DND-41 (cell line): ENCODE data around the gene CUL3.

Experiments
- ATAC-seq: fragments of 200-7000 bp; cut with Tn5 transposase; 3 replicates; pipeline ENCODE4 v1.9.1; 2021; ENCODE audit warnings: low read depth; ENCODE audit not compliant: insufficient read depth
- DNase-seq: peaks from one replicate; pipeline ENCODE4 v3.0.0-alpha.2; 2020
- H2AFZ ChIP-seq: 2 replicates; pipeline ENCODE4 v1.6.0; 2012; ENCODE audit warnings: low read depth, low read length
- H3K27ac ChIP-seq: 2 replicates; pipeline ENCODE4 v1.5.1; 2012; ENCODE audit warnings: low read length, inconsistent platforms
- H3K27me3 ChIP-seq: fragments of 200-600 bp; sonication (generic); 2 replicates; pipeline ENCODE4 v1.6.0; 2012; ENCODE audit warnings: low read length, mild to moderate bottlenecking, inconsistent platforms; ENCODE audit not compliant: insufficient read depth, poor library complexity
- H3K36me3 ChIP-seq: 2 replicates; pipeline ENCODE4 v1.5.1; 2012; ENCODE audit warnings: low read length, inconsistent platforms; ENCODE audit not compliant: insufficient read depth
- H3K4me1 ChIP-seq: 2 replicates; pipeline ENCODE4 v1.5.1; 2012; ENCODE audit warnings: mild to moderate bottlenecking, low read length; ENCODE audit not compliant: insufficient read depth
- H3K4me2 ChIP-seq: 2 replicates; pipeline ENCODE4 v1.6.0; 2012; ENCODE audit warnings: mild to moderate bottlenecking, moderate library complexity, low read length, inconsistent platforms; ENCODE audit not compliant: insufficient read depth
- H3K4me3 ChIP-seq, 2 experiments: fragments of 200-600 bp in 1 of 2; shearing (Covaris generic) in 1 of 2; 2 replicates each; pipeline ENCODE4 v1.5.1; 2012 to 2016; ENCODE audit warnings: inconsistent platforms in 2 of 2, low read length in 2 of 2, mild to moderate bottlenecking in 2 of 2, low read depth in 1 of 2, moderate library complexity in 1 of 2
- H3K79me2 ChIP-seq: 2 replicates; pipeline ENCODE4 v1.6.0; 2012; ENCODE audit warnings: low read length, inconsistent platforms; ENCODE audit not compliant: insufficient read depth
- H3K9ac ChIP-seq: 2 replicates; pipeline ENCODE4 v1.6.0; 2012; ENCODE audit warnings: low read depth, mild to moderate bottlenecking, inconsistent platforms, low read length, moderate library complexity
- H3K9me3 ChIP-seq: 2 replicates; pipeline ENCODE4 v1.5.1; 2012; ENCODE audit warnings: low read length, moderate library complexity, mild to moderate bottlenecking, inconsistent platforms; ENCODE audit not compliant: insufficient read depth, severe bottlenecking
- H4K20me1 ChIP-seq: 2 replicates; pipeline ENCODE4 v1.6.0; 2012; ENCODE audit warnings: low read length; ENCODE audit not compliant: insufficient read depth
- CTCF ChIP-seq: IDR thresholded peaks from 2 replicates; pipeline ENCODE4 v1.5.1; 2012; ENCODE audit warnings: borderline replicate concordance, low read length, moderate library complexity, mild to moderate bottlenecking; ENCODE audit not compliant: poor library complexity, severe bottlenecking; ENCODE audit errors: extremely low read depth
- EZH2 ChIP-seq: IDR thresholded peaks from 3 replicates; pipeline ENCODE4 v1.6.1; 2012; ENCODE audit warnings: borderline replicate concordance, low read depth, mild to moderate bottlenecking, moderate library complexity, low read length, inconsistent platforms; ENCODE audit not compliant: severe bottlenecking

Gene CUL3

GRCh38 chr2:224594840-224595239 lies 9.7 kb upstream of the CUL3 start:
- Histone ChIP-seq H3K36me3 (no peaks in the 10 kb centered on the region), H3K4me2 (no peak overlapping the region), H3K27me3 (no peaks in the 10 kb centered on the region), H3K9ac (no peak overlapping the region), H3K4me3 (no peak overlapping the region), H4K20me1 (no peaks in the 10 kb centered on the region), H3K27ac (no peak overlapping the region), H3K9me3 (no peaks in the 10 kb centered on the region), H3K4me1 (no peaks in the 10 kb centered on the region), H3K79me2 (no peaks in the 10 kb centered on the region), H2AFZ (no peak overlapping the region)
- ATAC-seq (no peak), DNase-seq (no peak)
- TF ChIP-seq EZH2 (no peak), CTCF (no peak)

- no peak overlapping the region for H3K4me3 ChIP-seq
- H4K20me1 ChIP-seq = no peaks in the 10 kb centered on the region
- no peaks in the 10 kb centered on the region for H3K27me3 ChIP-seq
- no peaks in the 10 kb centered on the region for H3K36me3 ChIP-seq
- peaks cover 19% of the 10 kb centered on the region for H3K4me1 ChIP-seq
- H3K27ac ChIP-seq = no peak overlapping the region
- DNase-seq (no peak), ATAC-seq (no peak)
- H3K79me2 ChIP-seq = no peaks in the 10 kb centered on the region
- no peak overlapping the region for H3K9ac ChIP-seq
- no peak overlapping the region for H2AFZ ChIP-seq
- no peaks in the 10 kb centered on the region for H3K9me3 ChIP-seq
- TF ChIP-seq EZH2 = no peak
- TF ChIP-seq CTCF = no peak
- H3K4me2 ChIP-seq = no peak overlapping the region
Observed at GRCh38 chr2:224591220-224591619, 6.1 kb upstream of the CUL3 start.

GRCh38 chr2:224586127-224586695 lies 1.0 kb upstream of the CUL3 start:
- H3K9me3 ChIP-seq = no peaks in the 10 kb centered on the region
- peaks cover 38% of the 10 kb centered on the region for H3K79me2 ChIP-seq
- H3K27me3 ChIP-seq = no peaks in the 10 kb centered on the region
- H3K27ac ChIP-seq = peak overlapping the region; percentile 85
- no peak for DNase-seq
- H3K9ac ChIP-seq = peak overlapping the region; percentile 59
- H2AFZ ChIP-seq = peak overlapping the region; percentile 91
- no peak for ATAC-seq
- TF ChIP-seq CTCF (no peak), EZH2 (no peak)
- H4K20me1 ChIP-seq = peaks cover 31% of the 10 kb centered on the region
- peaks cover 46% of the 10 kb centered on the region for H3K4me1 ChIP-seq
- H3K4me3 ChIP-seq = peak overlapping the region; percentile 33 to 72; a peak in 3 of 4 replicates
- peaks cover 10% of the 10 kb centered on the region; the same call in 1 of the 2 replicates for H3K36me3 ChIP-seq
- peak overlapping the region; percentile 63 for H3K4me2 ChIP-seq
